GM12878 (cell line): Measurements from ENCODE around the gene NHSL2. TPM values are rescaled to one million over a fixed set of nuclear protein-coding genes. Genes with fewer than 3 reads are reported as not detected.

Experiments
- ATAC-seq: fragments of 200-7000 bp; cut with Tn5 transposase; 3 replicates; pipeline ENCODE4 v1.9.1; 2020; ENCODE audit warnings: mild to moderate bottlenecking, moderate library complexity
- BruUV-seq: library from RNA; stranded (reverse); fragments of 400-500 nt; replicated peaks from 2 replicates; lab custom pipeline; 2021; lab: Mats Ljungman, UMichigan
- CTCF ChIA-PET: fragments of 300-600 bp; sonication (Branson Sonifier 250); formaldehyde crosslinking; extraction: SDS; loops from one replicate; lab custom pipeline; 2021; ENCODE audit warnings: inconsistent platforms; lab: Yijun Ruan, JAX
- POLR2A ChIA-PET: fragments of 350-600 bp; formaldehyde crosslinking; extraction: SDS; loops from one replicate; lab custom pipeline; 2021; ENCODE audit warnings: inconsistent platforms; lab: Charles Lee
- RAD21 ChIA-PET: fragments of 300-600 bp; sonication (Branson Sonifier 250); formaldehyde crosslinking; loops from one replicate; lab custom pipeline; 2023; ENCODE audit warnings: antibody characterized with exemption; ENCODE audit not compliant: unreplicated experiment; lab: Charles Lee
- SMC1A ChIA-PET: fragments of 300-600 bp; sonication (Branson Sonifier 250); formaldehyde crosslinking; loops from one replicate; lab custom pipeline; 2023; ENCODE audit not compliant: unreplicated experiment, uncharacterized antibody; lab: Charles Lee
- DNase-seq: peaks from one replicate; pipeline ENCODE4 v3.0.0-alpha.2; 2011; ENCODE audit warnings: low read depth, low spot score
- FAIRE-seq: peaks from 3 replicates; lab custom pipeline; 2011; peaks lifted over from hg19 to GRCh38; lab: Jason Lieb, UNC
- H2AFZ ChIP-seq: 2 replicates; pipeline ENCODE4 v1.6.0; 2011; ENCODE audit warnings: low read depth, low read length, control low read depth; ENCODE audit not compliant: control insufficient read depth
- H3K27ac ChIP-seq: 2 replicates; pipeline ENCODE4 v1.5.1; 2011; ENCODE audit warnings: control low read depth; ENCODE audit not compliant: control insufficient read depth, insufficient read depth
- H3K27me3 ChIP-seq, 2 experiments: replicated peaks in 1 of 2; 2 replicates each; pipeline versions ENCODE4 v1.6.0 to v1.6.1; 2011; ENCODE audit warnings: low read length in 1 of 2; ENCODE audit not compliant: control insufficient read depth in 2 of 2, insufficient read depth in 2 of 2
- H3K36me3 ChIP-seq, 2 experiments: 2 replicates each; pipeline ENCODE4 v1.5.1; 2011; ENCODE audit warnings: low read length in 1 of 2; ENCODE audit not compliant: control insufficient read depth in 2 of 2, insufficient read depth in 2 of 2
- H3K4me1 ChIP-seq: 2 replicates; pipeline ENCODE4 v1.6.1; 2011; ENCODE audit warnings: mild to moderate bottlenecking, low read length, moderate library complexity, mixed read lengths; ENCODE audit not compliant: control insufficient read depth, insufficient read depth
- H3K4me2 ChIP-seq: 2 replicates; pipeline ENCODE4 v1.6.0; 2011; ENCODE audit warnings: control low read depth; ENCODE audit not compliant: control insufficient read depth, insufficient read depth
- H3K4me3 ChIP-seq: fragments of 200-600 bp; sonication (generic); 2 replicates; pipeline ENCODE4 v1.5.1; 2016
- H3K79me2 ChIP-seq: 2 replicates; pipeline ENCODE4 v1.6.0; 2011; ENCODE audit warnings: low read length; ENCODE audit not compliant: control insufficient read depth, insufficient read depth
- H3K9ac ChIP-seq: 2 replicates; pipeline ENCODE4 v1.8.0; 2011; ENCODE audit warnings: low read length, control low read depth, mixed read lengths; ENCODE audit not compliant: control insufficient read depth, insufficient read depth
- H3K9me3 ChIP-seq: replicated peaks from 3 replicates; pipeline ENCODE4 v1.5.1; 2011; ENCODE audit warnings: mild to moderate bottlenecking, low read length; ENCODE audit not compliant: control insufficient read depth, insufficient read depth
- H4K20me1 ChIP-seq: 2 replicates; pipeline ENCODE4 v1.6.0; 2011; ENCODE audit not compliant: control insufficient read depth, insufficient read depth
- BACH1 ChIP-seq: fragments of 450-650 bp; IDR thresholded peaks from 2 replicates; pipeline ENCODE4 v1.6.1; 2017; ENCODE audit warnings: mild to moderate bottlenecking, borderline replicate concordance
- RAD21 ChIP-seq: IDR thresholded peaks from 2 replicates; pipeline ENCODE4 v1.6.1; 2011; ENCODE audit warnings: mild to moderate bottlenecking, low read depth, low read length, moderate library complexity; ENCODE audit not compliant: insufficient read depth
- RBBP5 ChIP-seq: fragments of 200-600 bp; sonication (generic); conservative IDR thresholded peaks from 2 replicates; pipeline ENCODE4 v1.6.1; 2016
- SMC3 ChIP-seq: IDR thresholded peaks from 2 replicates; pipeline ENCODE4 v1.6.1; 2011; ENCODE audit warnings: low read length, improper control_type of control experiment, borderline replicate concordance
- SPI1 ChIP-seq: IDR thresholded peaks from 2 replicates; pipeline ENCODE4 v1.6.1; 2011; ENCODE audit warnings: low read depth, mild to moderate bottlenecking, low read length, moderate library complexity, borderline replicate concordance; ENCODE audit not compliant: insufficient read depth
- YY1 ChIP-seq: IDR thresholded peaks from 2 replicates; pipeline ENCODE4 v1.6.1; 2011; ENCODE audit warnings: low read depth, mild to moderate bottlenecking, low read length
- WGBS: methylation state at CpG from one replicate; pipeline ENCODE4 v1.1.6; 2016; ENCODE audit warnings: low lambda C conversion rate; ENCODE audit not compliant: insufficient replicate concordance, insufficient coverage; ENCODE audit errors: missing lambda C conversion rate; 5-methylcytosine and 5-hydroxymethylcytosine counted together
- in situ Hi-C: fragments of 300-500 bp; cut with MboI; formaldehyde crosslinking; loops from 9 replicates; pipeline ENCODE4 v1.14.3; 2018; ENCODE audit warnings: mixed read lengths
- intact Hi-C: fragments of 100-400 bp; cut with micrococcal nuclease; formaldehyde crosslinking; loops from one replicate; pipeline ENCODE4 v1.14.2; 2022; ENCODE audit not compliant: unreplicated experiment
- polyA plus RNA-seq, 11 experiments: library from polyadenylated mRNA; depleted of rRNA in 4 of 11; unstranded in 6 of 11; stranded (reverse) in 5 of 11; fragments of >200 nt; fragmentation: Nextera tagmentation in 4 of 11; fragmentation: Illumina TruSeq in 1 of 11; extraction: Ambion mirVana in 4 of 11; extraction: Trizol in 1 of 11; gene quantifications; 1 replicate in 1 of 11; 2 replicates in 10 of 11; pipeline versions ENCODE4 v1.2.1 to v1.2.3, GENCODE V29; 2011 to 2016; ENCODE audit warnings: inconsistent platforms in 2 of 11, missing spikeins in 2 of 11, low read depth in 1 of 11
- total RNA-seq, 4 experiments: library from RNA; depleted of rRNA in 3 of 4; stranded (reverse); fragments of >200 nt in 3 of 4; fragmentation: Illumina TruSeq in 1 of 4; extraction: Trizol in 1 of 4; gene quantifications; 2 replicates each; pipeline versions ENCODE4 v1.2.1 to v1.2.3, GENCODE V29; 2013 to 2021
- TF ChIP-seq, protein P1 (sequence below), 3 experiments: IDR thresholded peaks in 2 of 3; conservative IDR thresholded peaks in 1 of 3; 2 replicates each; pipeline ENCODE4 v1.5.1; 2011; ENCODE audit warnings: low read depth in 3 of 3, low read length in 3 of 3, mild to moderate bottlenecking in 3 of 3, control low read depth in 2 of 3, moderate library complexity in 2 of 3, inconsistent platforms in 1 of 3, mixed read lengths in 1 of 3; ENCODE audit not compliant: control insufficient read depth in 2 of 3, insufficient read depth in 1 of 3; ENCODE audit errors: extremely low read depth in 1 of 3
- TF ChIP-seq, protein P2 (sequence below): fragments of 450-650 bp; IDR thresholded peaks from 2 replicates; pipeline ENCODE4 v1.6.1; 2016; ENCODE audit warnings: mild to moderate bottlenecking

The NHSL2 gene
- total and polyA plus RNA-seq, 10 of the 15 experiments (the other 5 are each of a cell fraction or from before 2014, with no cell fraction given), result 0.05 to 0.53 (median 0.07) TPM; not detected in 2

DNA sequence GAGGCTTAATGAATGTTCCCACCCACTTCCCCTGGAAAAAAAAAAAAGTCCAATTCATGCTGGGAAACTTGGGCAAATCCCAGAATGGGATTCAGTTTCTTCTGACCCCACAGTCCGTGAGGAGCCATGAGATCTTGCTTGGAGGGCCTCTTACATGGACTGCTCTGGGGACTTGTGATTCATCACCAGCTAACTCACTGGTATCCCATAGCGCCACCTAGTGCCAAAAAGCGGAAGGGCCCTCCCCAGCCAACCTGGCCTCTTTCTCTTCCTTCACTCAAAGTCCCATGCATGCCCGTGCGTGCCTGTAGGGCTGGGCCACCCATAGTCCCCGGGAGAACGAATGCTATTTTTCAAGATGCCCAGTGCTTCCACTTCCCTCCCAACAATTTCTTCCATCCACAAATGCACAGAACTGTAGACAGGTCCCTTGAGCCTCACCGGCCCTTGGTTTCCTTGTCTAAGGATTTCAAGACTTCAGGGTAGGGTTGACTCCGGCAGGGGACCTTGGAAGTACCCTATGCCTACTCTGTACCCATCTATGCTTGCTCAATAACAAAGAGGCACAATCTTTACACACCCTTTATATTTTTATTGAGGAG lies 216.0 kb downstream of the NHSL2 start:
- Histone ChIP-seq H2AFZ (no peak overlapping the region), H3K79me2 (no peaks in the 10 kb centered on the region), H4K20me1 (no peaks in the 10 kb centered on the region), H3K4me2 (no peak overlapping the region), H3K4me3 (no peak overlapping the region), H3K36me3 (no peaks in the 10 kb centered on the region), H3K27me3 (no peaks in the 10 kb centered on the region; a peak in 2 of 4 replicates), H3K9ac (no peak overlapping the region), H3K27ac (no peak overlapping the region), H3K9me3 (no peaks in the 10 kb centered on the region; the same call in 2 of the 3 replicates), H3K4me1 (0 out of 2 replicates have a peak, but pooled peaks cover 2% of the 10 kb centered on the region)
- DNase-seq, result no peak
- TF ChIP-seq YY1, result peak; percentile 55; the same call in 1 of the 2 replicates
- TF ChIP-seq, protein P1, sequence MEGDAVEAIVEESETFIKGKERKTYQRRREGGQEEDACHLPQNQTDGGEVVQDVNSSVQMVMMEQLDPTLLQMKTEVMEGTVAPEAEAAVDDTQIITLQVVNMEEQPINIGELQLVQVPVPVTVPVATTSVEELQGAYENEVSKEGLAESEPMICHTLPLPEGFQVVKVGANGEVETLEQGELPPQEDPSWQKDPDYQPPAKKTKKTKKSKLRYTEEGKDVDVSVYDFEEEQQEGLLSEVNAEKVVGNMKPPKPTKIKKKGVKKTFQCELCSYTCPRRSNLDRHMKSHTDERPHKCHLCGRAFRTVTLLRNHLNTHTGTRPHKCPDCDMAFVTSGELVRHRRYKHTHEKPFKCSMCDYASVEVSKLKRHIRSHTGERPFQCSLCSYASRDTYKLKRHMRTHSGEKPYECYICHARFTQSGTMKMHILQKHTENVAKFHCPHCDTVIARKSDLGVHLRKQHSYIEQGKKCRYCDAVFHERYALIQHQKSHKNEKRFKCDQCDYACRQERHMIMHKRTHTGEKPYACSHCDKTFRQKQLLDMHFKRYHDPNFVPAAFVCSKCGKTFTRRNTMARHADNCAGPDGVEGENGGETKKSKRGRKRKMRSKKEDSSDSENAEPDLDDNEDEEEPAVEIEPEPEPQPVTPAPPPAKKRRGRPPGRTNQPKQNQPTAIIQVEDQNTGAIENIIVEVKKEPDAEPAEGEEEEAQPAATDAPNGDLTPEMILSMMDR (IDR thresholded peaks at IDR 0.05 in 2 of 3, conservative IDR thresholded peaks at IDR 0.05 in 1 of 3; ENCODE audit: control insufficient read depth in 2 of 3, extremely low read depth in 1 of 3, insufficient read depth in 1 of 3, low read depth in 3 of 3, low read length in 3 of 3), result peak; percentile 91 to 97 (median 95)
- peak; percentile 78 for TF ChIP-seq SMC3
- no peak for TF ChIP-seq BACH1
- peak; percentile 84 for TF ChIP-seq RAD21
- no peak for TF ChIP-seq RBBP5
- TF ChIP-seq, protein P2, sequence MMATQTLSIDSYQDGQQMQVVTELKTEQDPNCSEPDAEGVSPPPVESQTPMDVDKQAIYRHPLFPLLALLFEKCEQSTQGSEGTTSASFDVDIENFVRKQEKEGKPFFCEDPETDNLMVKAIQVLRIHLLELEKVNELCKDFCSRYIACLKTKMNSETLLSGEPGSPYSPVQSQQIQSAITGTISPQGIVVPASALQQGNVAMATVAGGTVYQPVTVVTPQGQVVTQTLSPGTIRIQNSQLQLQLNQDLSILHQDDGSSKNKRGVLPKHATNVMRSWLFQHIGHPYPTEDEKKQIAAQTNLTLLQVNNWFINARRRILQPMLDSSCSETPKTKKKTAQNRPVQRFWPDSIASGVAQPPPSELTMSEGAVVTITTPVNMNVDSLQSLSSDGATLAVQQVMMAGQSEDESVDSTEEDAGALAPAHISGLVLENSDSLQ, result 0 out of 2 replicates have a peak, but pooled peaks have one; percentile 16
- TF ChIP-seq SPI1, result peak; percentile 52; the same call in 1 of the 2 replicates
- ATAC-seq, result peak; percentile 97
- peak; percentile 92 for FAIRE-seq
- intact Hi-C loops (loop anchor here (1.0 to 5.0 kb wide), 3 partner anchors 56 to 127 kb away; partner anchors contain the start of gene PIN4), in situ Hi-C loops (loop anchor here (5.0 kb wide), 2 partner anchors 104 to 129 kb away; no protein-coding TSS in a partner anchor)
- 16% methylated on average over 9 of the region's 9 CpGs for WGBS
- ChIA-PET RAD21 (interaction anchor here (0.7 to 4.3 kb wide), 6 partner anchors 25 to 129 kb away, joined by 3 to 43 read pairs (median 6); no protein-coding TSS in a partner anchor), CTCF (interaction anchor here (0.6 to 9.8 kb wide), 18 partner anchors 9 to 1431 kb away, joined by 3 to 81 read pairs (median 3); no protein-coding TSS in a partner anchor), SMC1A (interaction anchor here (1.0 to 5.4 kb wide), 8 partner anchors 97 to 134 kb away, joined by 3 to 45 read pairs (median 4); no protein-coding TSS in a partner anchor), POLR2A (no interaction called here)
- no TSS peak for BruUV-seq
